Fibroblast of peridontal ligament (primary cell): Measurements from ENCODE around the gene SRGAP1.

Experiments used
- DNase-seq: peaks from one replicate; pipeline ENCODE4 v3.0.0-alpha.2; 2010; ENCODE audit errors: extremely low read depth

The SRGAP1 gene

GRCh38 chr12:64203775-64204174 is 359.3 kb downstream of the SRGAP1 start:
- no peak for DNase-seq

GRCh38 chr12:64205542-64205941 is 361.0 kb downstream of the SRGAP1 start:
- DNase-seq, result no peak

- DNase-seq, result no peak
Observed at GRCh38 chr12:64207453-64207852, 363.0 kb downstream of the SRGAP1 start.
